Measurements from ENCODE around the gene GRAP2.

GRCh38 chr22:39973656-39974055 is 72.8 kb downstream of the GRAP2 start:
- TF ChIP-seq MXI1 (IDR thresholded peaks at IDR 0.05; ENCODE audit: low read depth, low read length) (no peak), CTCF (IDR thresholded peaks at IDR 0.05 in 2 of 3, conservative IDR thresholded peaks at IDR 0.05 in 1 of 3; ENCODE audit: insufficient read depth in 2 of 3, low read depth in 1 of 3, low read length in 3 of 3) (no peak), EZH2 (IDR thresholded peaks at IDR 0.05; ENCODE audit: borderline replicate concordance, low read depth, low read length) (no peak), JUNB (CRISPR knock-in tag; conservative IDR thresholded peaks at IDR 0.05) (no peak), NFIX (CRISPR knock-in tag; IDR thresholded peaks at IDR 0.05; ENCODE audit: low read depth) (no peak), IFI16 (CRISPR knock-in tag; IDR thresholded peaks at IDR 0.05) (no peak)

All from K562 (cell line).